HEK293 (cell line): ENCODE measurements around the gene P4HA2.

ENCODE experiments used
- CTCF ChIA-PET: fragments of 350-600 bp; formaldehyde crosslinking; extraction: SDS; loops from one replicate; lab custom pipeline; 2021; ENCODE audit warnings: antibody characterized with exemption; lab: Yijun Ruan, JAX
- POLR2A ChIA-PET: fragments of 300-600 bp; formaldehyde crosslinking; extraction: SDS; loops from one replicate; lab custom pipeline; 2020; ENCODE audit warnings: antibody characterized with exemption, inconsistent platforms; lab: Yijun Ruan, JAX
- H3K27ac ChIP-seq: fragments of 200-500 bp; sonication (Bioruptor generic); 2 replicates; pipeline ENCODE4 v1.5.1; 2014; ENCODE audit warnings: low read depth, low read length, control low read depth, inconsistent platforms; ENCODE audit errors: extremely low read depth
- H3K36me3 ChIP-seq, 2 experiments: fragments of 200-500 bp in 1 of 2; sonication (Bioruptor generic) in 1 of 2; 1 replicate in 1 of 2; 2 replicates in 1 of 2; pipeline ENCODE4 v1.5.1; 2014 to 2017; ENCODE audit warnings: inconsistent platforms in 2 of 2, low read length in 2 of 2; ENCODE audit not compliant: control insufficient read depth in 2 of 2, insufficient read depth in 1 of 2
- H3K4me1 ChIP-seq: fragments of 200-500 bp; sonication (Bioruptor generic); 2 replicates; pipeline ENCODE4 v1.5.1; 2014; ENCODE audit warnings: mild to moderate bottlenecking, low read length, inconsistent platforms; ENCODE audit not compliant: control insufficient read depth, insufficient read depth
- H3K4me3 ChIP-seq: 2 replicates; pipeline ENCODE4 v1.5.1; 2011; ENCODE audit warnings: low read depth, mild to moderate bottlenecking, control low read depth, low read length, moderate library complexity
- H3K9me3 ChIP-seq: fragments of 200-500 bp; sonication (Bioruptor generic); 2 replicates; pipeline ENCODE4 v1.5.1; 2014; ENCODE audit warnings: low read depth, low read length, inconsistent platforms; ENCODE audit not compliant: control insufficient read depth, insufficient read depth
- BCL6B ChIP-seq: fragments of 450-650 bp; formaldehyde crosslinking; IDR thresholded peaks from 2 replicates; pipeline ENCODE4 v1.5.1; 2017; ENCODE audit warnings: missing biosample characterization, missing genetic modification characterization
- FEZF1 ChIP-seq: fragments of 450-650 bp; formaldehyde crosslinking; IDR thresholded peaks from 2 replicates; pipeline ENCODE4 v1.5.1; 2016; ENCODE audit warnings: missing biosample characterization, missing genetic modification characterization
- KLF1 ChIP-seq: fragments of 450-650 bp; formaldehyde crosslinking; IDR thresholded peaks from 2 replicates; pipeline ENCODE4 v1.5.1; 2016; ENCODE audit warnings: missing biosample characterization, missing genetic modification characterization
- SALL2 ChIP-seq: fragments of 450-650 bp; formaldehyde crosslinking; IDR thresholded peaks from 2 replicates; pipeline ENCODE4 v1.5.0; 2017; ENCODE audit warnings: missing biosample characterization, mild to moderate bottlenecking, missing genetic modification characterization, borderline replicate concordance
- SP2 ChIP-seq: fragments of 450-650 bp; formaldehyde crosslinking; IDR thresholded peaks from 2 replicates; pipeline ENCODE4 v1.5.1; 2016; ENCODE audit warnings: missing biosample characterization, missing genetic modification characterization
- SP3 ChIP-seq: fragments of 450-650 bp; formaldehyde crosslinking; IDR thresholded peaks from 2 replicates; pipeline ENCODE4 v1.5.1; 2016; ENCODE audit warnings: missing biosample characterization, missing genetic modification characterization
- YY1 ChIP-seq: fragments of 450-650 bp; formaldehyde crosslinking; IDR thresholded peaks from 2 replicates; pipeline ENCODE4 v1.5.1; 2018; ENCODE audit warnings: missing biosample characterization, missing genetic modification characterization
- ZBTB11 ChIP-seq: fragments of 450-650 bp; formaldehyde crosslinking; conservative IDR thresholded peaks from 2 replicates; pipeline ENCODE4 v1.5.1; 2016; ENCODE audit warnings: low read depth, missing biosample characterization, missing genetic modification characterization
- ZBTB20 ChIP-seq: fragments of 450-650 bp; formaldehyde crosslinking; IDR thresholded peaks from 2 replicates; pipeline ENCODE4 v1.5.1; 2016; ENCODE audit warnings: missing biosample characterization, missing genetic modification characterization
- ZBTB26 ChIP-seq: fragments of 450-650 bp; formaldehyde crosslinking; optimal IDR thresholded peaks from 2 replicates; pipeline ENCODE3; 2016; ENCODE audit warnings: missing biosample characterization, mild to moderate bottlenecking, missing genetic modification characterization
- ZBTB6 ChIP-seq: fragments of 450-650 bp; formaldehyde crosslinking; IDR thresholded peaks from 2 replicates; pipeline ENCODE4 v1.5.1; 2017; ENCODE audit warnings: missing biosample characterization, missing genetic modification characterization
- ZNF10 ChIP-seq: fragments of 450-650 bp; formaldehyde crosslinking; IDR thresholded peaks from 2 replicates; pipeline ENCODE4 v1.5.1; 2017; ENCODE audit warnings: missing biosample characterization, missing genetic modification characterization
- ZNF140 ChIP-seq: fragments of 450-650 bp; formaldehyde crosslinking; IDR thresholded peaks from 2 replicates; pipeline ENCODE4 v1.5.1; 2016; ENCODE audit warnings: missing biosample characterization, missing genetic modification characterization
- ZNF174 ChIP-seq: fragments of 450-650 bp; formaldehyde crosslinking; IDR thresholded peaks from 2 replicates; pipeline ENCODE4 v1.5.0; 2017; ENCODE audit warnings: missing biosample characterization, mild to moderate bottlenecking, missing genetic modification characterization
- ZNF239 ChIP-seq: fragments of 450-650 bp; formaldehyde crosslinking; IDR thresholded peaks from 2 replicates; pipeline ENCODE4 v1.5.1; 2016; ENCODE audit warnings: missing biosample characterization, missing genetic modification characterization
- ZNF24 ChIP-seq: fragments of 450-650 bp; formaldehyde crosslinking; IDR thresholded peaks from 2 replicates; pipeline ENCODE4 v1.5.1; 2016; ENCODE audit warnings: missing biosample characterization, missing genetic modification characterization
- ZNF354C ChIP-seq: fragments of 450-650 bp; formaldehyde crosslinking; IDR thresholded peaks from 2 replicates; pipeline ENCODE4 v1.5.1; 2016; ENCODE audit warnings: missing biosample characterization, missing genetic modification characterization, low read depth, borderline replicate concordance
- ZNF391 ChIP-seq: fragments of 450-650 bp; formaldehyde crosslinking; IDR thresholded peaks from 2 replicates; pipeline ENCODE4 v1.5.1; 2016; ENCODE audit warnings: low read depth, missing biosample characterization, missing genetic modification characterization, borderline replicate concordance
- ZNF518A ChIP-seq: fragments of 450-650 bp; formaldehyde crosslinking; conservative IDR thresholded peaks from 2 replicates; pipeline ENCODE4 v1.5.1; 2016; ENCODE audit warnings: low read depth, missing biosample characterization, missing genetic modification characterization
- ZNF610 ChIP-seq: fragments of 450-650 bp; formaldehyde crosslinking; IDR thresholded peaks from 2 replicates; pipeline ENCODE4 v1.5.1; 2016; ENCODE audit warnings: missing biosample characterization, missing genetic modification characterization, borderline replicate concordance
- ZSCAN5A ChIP-seq: fragments of 450-650 bp; formaldehyde crosslinking; IDR thresholded peaks from 2 replicates; pipeline ENCODE4 v1.5.1; 2016; ENCODE audit warnings: missing biosample characterization, missing genetic modification characterization

Gene P4HA2

GRCh38 chr5:132227485-132228240 lies at the start of gene P4HA2:
P4HA2 (minus strand) TSS chr5:132227853; CDS start chr5:132218626, 9,227 bp downstream.
- Histone ChIP-seq H3K4me1 (peaks cover 4% of the 10 kb centered on the region), H3K9me3 (no peaks in the 10 kb centered on the region), H3K27ac (peak within 1 kb of the TSS; percentile 57; the same call in 1 of the 2 replicates), H3K36me3 (no peaks in the 10 kb centered on the region), H3K4me3 (peak within 1 kb of the TSS; percentile 58)
- CTCF ChIA-PET, result interaction anchor here (0.7 to 2.9 kb wide), 8 partner anchors 10 to 183 kb away, joined by 3 to 25 read pairs (median 5); no protein-coding TSS in a partner anchor
- POLR2A ChIA-PET, result interaction anchor here (0.6 to 4.2 kb wide), 9 partner anchors 10 to 263 kb away, joined by 3 to 30 read pairs (median 5); partner anchors contain the start of genes IRF1 and SLC22A4
- TF ChIP-seq ZNF140 (no peak), ZNF610 (tag by site-specific recombination) (no peak), ZBTB26 (tag by site-specific recombination) (peak; percentile 62), FEZF1 (no peak), ZBTB20 (peak; percentile 67; the same call in 1 of the 2 replicates), ZSCAN5A (tag by site-specific recombination) (no peak), ZNF10 (tag by site-specific recombination) (no peak), ZNF239 (tag by site-specific recombination) (no peak), BCL6B (tag by site-specific recombination) (no peak), ZNF174 (no peak), SP2 (tag by site-specific recombination) (peak; percentile 34; the same call in 1 of the 2 replicates), ZNF354C (tag by site-specific recombination) (no peak), ZNF391 (tag by site-specific recombination) (no peak), ZBTB11 (no peak; the same call in 1 of the 2 replicates), SALL2 (no peak), ZBTB6 (peak; percentile 40; the same call in 1 of the 2 replicates), SP3 (peak; percentile 77), ZNF24 (tag by site-specific recombination) (no peak), KLF1 (tag by site-specific recombination) (peak; percentile 67; the same call in 1 of the 2 replicates), YY1 (tag by site-specific recombination) (no peak), ZNF518A (tag by site-specific recombination) (no peak)
